ENCODE data around the gene NACC2.

The NACC2 gene

DNA sequence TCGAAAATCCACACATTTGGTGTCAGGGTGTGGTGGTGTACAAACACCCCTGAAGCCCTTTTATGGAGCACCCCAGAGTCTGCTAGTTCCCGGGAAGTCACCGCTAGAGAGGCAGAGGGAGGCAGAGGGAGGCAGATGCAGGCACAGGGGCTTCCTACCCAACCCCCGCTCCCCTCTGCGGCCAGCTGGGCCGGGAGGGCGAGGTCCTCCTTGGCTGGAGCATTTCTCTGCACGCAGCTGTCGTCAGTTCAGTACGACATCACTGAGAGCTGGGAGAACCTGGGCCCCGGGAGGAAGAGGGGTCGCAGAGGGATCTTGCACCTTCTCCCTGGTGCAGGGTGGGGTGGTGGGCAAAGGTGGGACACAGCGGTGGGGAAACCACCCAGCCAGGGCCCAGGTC is 118.1 kb downstream of the NACC2 start:
- Histone ChIP-seq H3K27me3 (replicated peaks; ENCODE audit: control insufficient read depth, insufficient read depth, low read length) (no peaks in the 10 kb centered on the region; the same call in 1 of the 2 replicates), H3K36me3 (ENCODE audit: control insufficient read depth, insufficient read depth, low read length) (no peaks in the 10 kb centered on the region), H3K4me3 (replicated peaks; ENCODE audit: low read depth, low read length) (no peak overlapping the region)
- no peak for TF ChIP-seq CTCF (IDR thresholded peaks at IDR 0.05; ENCODE audit: insufficient read depth, low read length, poor library complexity, severe bottlenecking)
- DNase-seq (ENCODE audit: extremely low read depth, insufficient read length) = no peak

DNA sequence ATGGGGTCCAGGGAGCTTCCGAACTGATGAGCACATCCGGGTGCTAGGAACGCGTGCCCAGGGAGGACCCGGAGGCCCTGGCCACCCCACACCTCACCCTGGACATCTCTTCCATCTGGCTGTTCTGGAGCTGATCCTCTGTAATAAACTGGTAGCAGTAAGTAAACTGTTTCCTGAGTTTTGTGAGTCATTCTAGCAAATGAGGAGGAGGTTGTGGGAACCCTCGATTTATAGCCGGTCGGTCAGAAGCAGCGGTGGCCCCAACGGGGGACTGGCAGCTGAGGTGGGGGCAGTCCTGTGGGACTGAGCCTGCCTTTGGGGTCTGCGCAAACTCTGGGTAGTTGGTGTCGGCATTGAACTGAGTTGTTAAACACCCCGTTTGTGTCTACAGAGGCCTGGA is 118.6 kb downstream of the NACC2 start:
- DNase-seq (ENCODE audit: extremely low read depth, insufficient read length) = no peak
- Histone ChIP-seq H3K36me3 (ENCODE audit: control insufficient read depth, insufficient read depth, low read length) (no peaks in the 10 kb centered on the region), H3K27me3 (replicated peaks; ENCODE audit: control insufficient read depth, insufficient read depth, low read length) (no peaks in the 10 kb centered on the region; the same call in 1 of the 2 replicates), H3K4me3 (replicated peaks; ENCODE audit: low read depth, low read length) (no peak overlapping the region)
- TF ChIP-seq CTCF (IDR thresholded peaks at IDR 0.05; ENCODE audit: insufficient read depth, low read length, poor library complexity, severe bottlenecking) = no peak

DNA sequence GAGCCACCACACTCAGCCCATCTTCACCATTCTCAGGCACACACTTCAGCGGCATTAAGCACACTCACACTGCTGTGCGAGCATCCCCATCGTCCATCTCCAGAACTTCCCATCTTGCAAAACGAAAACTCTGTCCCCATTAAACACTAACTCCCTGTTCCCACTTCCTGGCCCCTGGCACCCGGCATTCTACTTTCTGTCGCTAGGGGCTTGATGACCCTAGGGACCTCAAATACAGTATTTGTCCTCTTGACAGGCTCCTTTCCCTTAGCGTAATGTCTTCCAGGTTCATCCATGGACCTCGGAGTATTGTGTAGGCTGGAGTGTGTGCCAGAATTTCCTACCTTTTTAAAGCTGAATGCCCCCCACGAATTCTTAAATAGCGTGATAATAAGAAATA is 119.3 kb downstream of the NACC2 start:
- Histone ChIP-seq H3K4me3 (replicated peaks; ENCODE audit: low read depth, low read length) (no peak overlapping the region), H3K27me3 (replicated peaks; ENCODE audit: control insufficient read depth, insufficient read depth, low read length) (no peaks in the 10 kb centered on the region; the same call in 1 of the 2 replicates), H3K36me3 (ENCODE audit: control insufficient read depth, insufficient read depth, low read length) (no peaks in the 10 kb centered on the region)
- DNase-seq (ENCODE audit: extremely low read depth, insufficient read length) = no peak
- no peak for TF ChIP-seq CTCF (IDR thresholded peaks at IDR 0.05; ENCODE audit: insufficient read depth, low read length, poor library complexity, severe bottlenecking)

GRCh38 chr9:135974220-135974573 is 120.9 kb downstream of the NACC2 start:
- TF ChIP-seq CTCF (IDR thresholded peaks at IDR 0.05; ENCODE audit: insufficient read depth, low read length, poor library complexity, severe bottlenecking) = no peak
- H3K27me3 ChIP-seq (replicated peaks; ENCODE audit: control insufficient read depth, insufficient read depth, low read length) = no peaks in the 10 kb centered on the region; the same call in 1 of the 2 replicates

DNA sequence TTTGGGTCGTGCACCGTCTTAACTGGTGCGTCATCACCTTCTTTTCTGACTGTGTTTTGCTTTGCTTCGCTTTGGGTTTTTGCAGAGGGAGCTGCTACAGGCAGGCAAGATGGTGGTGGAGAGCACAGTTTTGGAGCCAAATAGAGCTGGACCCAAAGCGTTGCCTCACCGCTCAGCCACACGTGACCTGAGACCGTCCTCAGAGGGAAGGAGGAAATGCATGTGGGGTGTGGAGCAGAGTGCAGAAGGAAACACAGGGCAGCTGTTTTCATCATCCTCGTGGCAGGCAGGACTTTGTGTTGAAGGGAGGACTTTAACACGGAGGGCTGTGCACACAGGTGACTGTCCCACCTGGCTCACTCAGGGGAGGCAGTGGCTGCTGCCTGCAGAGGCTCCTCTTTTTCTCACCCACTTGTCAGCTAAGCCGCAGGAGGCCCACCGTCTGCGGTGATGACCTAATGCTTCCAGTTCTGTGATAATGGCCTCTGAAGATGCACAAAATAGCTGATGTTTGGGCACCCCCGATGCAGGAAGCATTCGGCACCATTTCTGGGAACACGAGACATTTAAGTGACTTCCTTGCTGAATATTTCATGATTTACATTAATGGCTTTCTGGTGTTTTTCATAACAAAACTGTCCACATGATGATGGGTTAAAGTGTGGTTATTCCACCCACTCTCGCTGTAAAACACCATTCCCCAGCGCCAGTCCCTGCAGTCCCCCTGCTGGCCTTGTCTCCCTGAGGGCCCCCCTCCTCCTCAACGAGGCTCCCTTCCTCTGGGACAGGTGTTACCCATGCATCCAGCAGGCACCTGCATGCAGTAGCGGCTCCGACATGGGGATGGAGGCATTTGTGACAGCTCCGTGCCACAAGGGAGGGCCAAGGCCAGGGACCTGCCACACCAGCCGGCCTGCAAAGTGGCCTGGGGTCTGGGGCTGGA is 121.5 kb downstream of the NACC2 start:
- TF ChIP-seq CTCF (IDR thresholded peaks at IDR 0.05; ENCODE audit: insufficient read depth, low read length, poor library complexity, severe bottlenecking) = no peak
- Histone ChIP-seq H3K36me3 (ENCODE audit: control insufficient read depth, insufficient read depth, low read length) (no peaks in the 10 kb centered on the region), H3K4me3 (replicated peaks; ENCODE audit: low read depth, low read length) (no peak overlapping the region), H3K27me3 (replicated peaks; ENCODE audit: control insufficient read depth, insufficient read depth, low read length) (no peaks in the 10 kb centered on the region; the same call in 1 of the 2 replicates)
- DNase-seq (ENCODE audit: extremely low read depth, insufficient read length) = no peak

More at GRCh38 chr9:135974220-135974573, 120.9 kb downstream of the NACC2 start:
- no peak overlapping the region for H3K4me3 ChIP-seq (replicated peaks; ENCODE audit: low read depth, low read length)
- DNase-seq (ENCODE audit: extremely low read depth, insufficient read length) = no peak
- no peaks in the 10 kb centered on the region for H3K36me3 ChIP-seq (ENCODE audit: control insufficient read depth, insufficient read depth, low read length)

Measured in GM06990 (cell line).